ENCODE results near the gene STOM.
A peak's percentile ranks its signal among the peaks of the same experiment; 100 is the strongest.

GRCh38 chr9:121376214-121376830, 6.3 kb upstream of the STOM start:
- peak in 4 of 6 experiments; percentile 16 to 47 (median 42) for TF ChIP-seq CTCF (IDR thresholded peaks at IDR 0.05)
- no peak for TF ChIP-seq POLR2A (IDR thresholded peaks at IDR 0.05)

Data from esophagus squamous epithelium (tissue), 4 donors.